Activated T-helper 9 cell treated with anti-CD3 and anti-CD28 coated beads, Interleukin-2, amount 50 U/mL, for 16 hours (primary cell): ENCODE results near the gene ACSL6.
A peak's percentile ranks its signal among the peaks of the same experiment; 100 is the strongest.

ENCODE experiments used
- DNase-seq: peaks from one replicate; pipeline ENCODE4 v3.0.0-alpha.2; 2020; ENCODE audit warnings: low read depth

Gene ACSL6

DNA sequence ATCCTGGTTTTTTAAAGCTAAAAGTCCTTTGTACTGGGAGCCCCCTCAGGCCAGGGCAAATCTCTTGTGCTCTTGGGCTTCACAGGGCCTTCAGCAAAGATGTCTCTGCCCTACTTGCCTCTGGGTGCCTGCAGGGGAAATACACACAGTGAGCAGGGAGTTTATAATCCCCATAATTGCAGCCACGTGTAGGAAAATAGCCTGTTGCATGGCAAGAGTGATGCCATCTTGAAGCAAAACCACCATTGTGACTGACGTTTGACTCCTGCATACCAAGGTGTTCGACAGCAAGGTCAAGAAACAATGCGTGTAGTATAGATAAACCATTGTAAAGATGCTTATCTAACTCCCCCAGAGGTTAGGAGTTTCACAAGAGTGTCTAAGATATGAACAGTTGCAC is 37.6 kb upstream of the ACSL6 start:
- no peak for DNase-seq

DNA sequence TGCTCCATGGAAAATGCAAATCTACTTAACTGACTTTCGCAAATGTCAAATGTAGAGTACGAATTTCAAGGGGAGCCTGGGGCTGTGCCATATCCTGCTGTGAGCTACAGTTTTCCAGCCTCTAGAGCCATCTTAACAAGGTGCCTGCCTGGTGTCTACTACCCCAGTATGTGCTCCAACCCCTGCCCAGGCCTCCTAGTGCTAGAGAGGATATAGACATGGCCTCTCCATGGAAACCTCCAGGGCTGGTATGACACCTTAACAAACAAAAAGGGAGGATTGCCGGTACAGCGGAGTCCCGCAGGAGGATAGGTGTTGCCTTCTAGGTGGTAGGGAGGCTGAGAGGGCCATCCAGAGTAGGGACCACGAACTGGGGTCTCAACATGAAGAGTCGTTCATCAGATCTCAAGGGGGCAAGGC is 35.4 kb upstream of the ACSL6 start:
- no peak for DNase-seq

DNA sequence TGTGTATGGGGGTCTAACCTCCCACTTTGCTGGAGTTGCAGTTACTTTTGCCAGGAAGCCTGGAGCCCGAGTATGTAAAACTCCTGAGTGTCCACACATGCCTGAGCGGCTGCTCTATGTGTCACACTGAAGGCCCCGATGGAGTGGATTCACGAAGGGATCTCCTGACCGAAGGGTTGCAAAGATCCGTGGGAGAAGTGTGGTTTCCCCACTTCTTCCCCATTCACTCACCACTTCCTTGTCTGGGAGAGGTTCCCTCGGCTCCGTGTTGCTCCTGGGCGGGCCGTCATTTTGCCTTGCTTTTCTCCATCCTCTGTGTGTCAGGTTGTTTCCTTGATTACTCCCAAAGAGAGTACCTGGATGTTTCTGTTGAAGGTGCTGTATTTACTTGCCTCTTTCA is 32.7 kb upstream of the ACSL6 start:
- DNase-seq: no peak

DNA sequence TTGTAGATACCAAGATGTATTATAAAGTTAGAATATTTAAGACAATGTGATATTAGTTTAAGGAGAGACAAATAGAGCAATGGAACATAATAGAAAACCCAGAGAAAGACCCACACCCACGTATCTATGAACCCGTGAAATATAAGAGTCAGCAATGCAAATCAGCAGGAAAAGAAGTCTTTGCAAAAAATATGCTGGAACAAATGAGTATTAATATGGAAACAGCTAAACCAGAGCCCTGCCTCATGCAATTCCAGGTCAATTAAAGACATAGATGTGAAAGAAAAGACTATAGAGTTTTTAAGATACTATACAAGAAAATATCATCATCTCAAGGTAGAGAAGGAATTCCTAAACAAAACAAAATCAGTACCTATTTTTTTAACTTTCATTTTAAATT is 25.9 kb upstream of the ACSL6 start:
- DNase-seq: no peak

DNA sequence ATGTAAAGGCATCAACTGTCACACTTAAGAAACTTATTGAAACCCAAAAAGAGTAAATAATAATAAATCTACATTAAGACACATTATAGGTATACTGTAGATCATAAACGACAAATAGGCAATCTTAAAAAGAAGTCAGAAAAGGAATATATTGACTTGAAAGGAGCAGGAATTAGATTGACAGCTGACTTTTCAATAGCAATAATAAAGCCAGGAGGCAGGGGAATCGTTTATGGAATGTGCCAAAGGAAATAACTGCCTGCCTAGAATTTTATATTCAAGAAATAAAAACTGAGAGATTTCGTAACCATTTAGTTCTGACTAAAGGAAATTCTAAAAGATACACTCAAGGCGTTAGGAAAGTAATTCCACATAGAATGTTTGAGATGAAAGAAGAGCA is 21.7 kb upstream of the ACSL6 start:
- DNase-seq: no peak

DNA sequence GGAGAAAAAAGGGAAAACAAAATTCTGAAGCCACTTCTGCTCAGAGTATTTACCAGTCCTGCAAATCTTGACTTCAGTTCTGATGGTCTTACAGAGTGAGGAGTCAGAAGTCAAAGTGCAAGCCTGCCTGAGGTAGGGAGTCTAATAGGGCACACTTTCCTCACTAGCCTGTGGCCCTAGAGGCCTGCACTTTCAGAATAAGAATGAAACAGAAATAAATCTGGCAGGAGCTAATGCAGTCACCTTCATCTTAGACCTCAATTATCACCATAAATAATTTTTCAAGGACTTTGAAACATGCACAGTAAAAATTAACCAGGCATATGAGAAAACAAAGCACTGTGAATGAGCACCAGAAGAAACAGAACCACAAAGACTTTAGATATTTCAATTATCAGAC is 20.7 kb upstream of the ACSL6 start:
- no peak for DNase-seq

DNA sequence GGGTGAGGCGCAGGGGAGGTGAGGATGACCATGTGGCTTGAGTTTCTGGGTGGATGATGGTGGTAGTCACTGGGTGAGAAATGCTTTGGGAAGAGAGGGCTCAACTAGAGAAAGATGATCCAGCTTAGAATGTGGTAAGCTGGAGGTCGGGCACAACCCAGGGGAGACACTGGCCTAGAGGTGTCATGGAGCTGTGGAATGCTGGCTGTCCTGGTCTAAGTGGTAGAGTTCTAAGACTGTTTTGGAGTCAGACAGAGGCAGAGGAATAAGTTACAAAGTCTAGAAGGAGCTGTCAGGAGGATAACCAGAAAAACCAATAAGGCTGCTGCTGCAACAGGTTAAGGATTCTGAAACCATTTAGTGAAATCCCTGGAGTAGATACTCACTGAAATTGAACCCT is 19.2 kb upstream of the ACSL6 start:
- DNase-seq: no peak

DNA sequence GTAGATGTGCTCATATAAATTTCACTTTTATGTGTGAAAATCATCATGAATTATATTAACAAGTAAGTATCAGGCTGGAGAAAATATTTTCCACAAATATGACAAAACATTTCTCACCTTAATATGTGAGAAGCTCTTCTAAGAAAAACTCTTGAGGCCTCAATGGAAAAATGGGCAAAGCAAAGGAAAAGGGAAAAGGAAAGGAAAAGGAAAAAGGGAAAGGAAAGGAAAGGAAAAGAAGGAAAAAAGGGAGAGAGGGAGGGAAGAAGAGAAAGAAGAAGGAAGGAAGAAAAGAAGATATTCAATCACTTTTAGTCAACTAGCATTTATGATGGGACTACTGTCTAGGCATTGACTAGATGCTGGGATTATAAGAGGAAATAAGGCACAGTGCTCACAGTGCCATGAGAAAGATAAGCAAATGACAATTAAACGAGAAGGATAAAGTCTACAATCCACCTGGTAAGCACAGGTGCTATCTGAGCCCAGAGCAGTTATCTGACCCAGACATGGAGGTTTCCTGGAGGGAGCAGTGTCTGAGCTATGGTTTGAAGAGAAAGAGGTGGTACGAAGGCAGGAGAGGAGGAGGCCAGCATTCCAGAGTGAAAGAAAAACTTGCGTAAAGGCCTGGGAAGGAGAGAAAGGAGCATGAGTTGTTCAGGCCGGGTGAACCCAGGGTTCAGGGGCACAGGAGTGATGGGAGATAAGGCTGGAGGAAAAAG is 18.3 kb upstream of the ACSL6 start:
- no peak for DNase-seq

DNA sequence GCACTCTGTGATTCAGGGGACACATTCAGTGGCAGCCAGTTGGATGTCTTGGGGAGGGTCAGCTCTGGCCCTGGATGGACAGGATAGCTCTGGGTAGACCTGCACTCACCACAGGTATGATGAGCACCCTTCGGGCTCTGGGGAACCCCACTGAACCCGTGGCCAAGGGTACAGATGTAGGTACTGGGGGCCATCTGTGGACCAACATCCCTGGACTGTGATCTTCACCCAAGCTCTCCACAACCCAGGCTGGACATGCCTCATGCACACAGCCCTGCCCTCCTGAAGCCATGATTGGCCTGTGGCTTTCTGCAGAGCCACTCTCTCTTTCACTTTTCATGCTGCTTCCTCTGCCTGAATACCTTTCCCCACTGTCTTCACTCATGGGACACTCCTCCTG is 15.6 kb upstream of the ACSL6 start:
- DNase-seq: no peak

DNA sequence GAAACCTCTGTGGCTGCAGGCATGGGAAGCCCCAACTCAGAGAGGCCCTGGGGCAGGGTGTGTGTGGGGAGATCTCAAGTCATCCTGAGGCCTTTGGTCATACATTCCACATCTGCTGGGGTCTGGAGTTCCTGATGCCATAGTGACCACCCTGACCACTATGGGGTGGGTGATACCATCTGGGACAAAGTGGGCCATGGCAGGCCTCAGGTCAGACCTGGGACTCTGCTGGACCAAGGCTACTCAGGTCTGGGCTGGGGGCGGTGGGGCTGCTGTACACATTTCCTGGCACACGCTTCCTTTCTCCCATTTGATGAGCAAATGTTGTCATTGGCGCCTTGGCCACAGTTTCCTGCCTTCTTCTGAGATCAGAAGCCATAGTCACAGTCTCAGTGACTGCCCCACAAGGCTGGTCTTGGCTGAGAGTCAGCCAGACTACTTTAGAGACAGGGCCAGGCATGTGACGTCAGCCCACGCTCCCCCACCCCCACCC is 15.1 kb upstream of the ACSL6 start:
- DNase-seq: no peak

DNA sequence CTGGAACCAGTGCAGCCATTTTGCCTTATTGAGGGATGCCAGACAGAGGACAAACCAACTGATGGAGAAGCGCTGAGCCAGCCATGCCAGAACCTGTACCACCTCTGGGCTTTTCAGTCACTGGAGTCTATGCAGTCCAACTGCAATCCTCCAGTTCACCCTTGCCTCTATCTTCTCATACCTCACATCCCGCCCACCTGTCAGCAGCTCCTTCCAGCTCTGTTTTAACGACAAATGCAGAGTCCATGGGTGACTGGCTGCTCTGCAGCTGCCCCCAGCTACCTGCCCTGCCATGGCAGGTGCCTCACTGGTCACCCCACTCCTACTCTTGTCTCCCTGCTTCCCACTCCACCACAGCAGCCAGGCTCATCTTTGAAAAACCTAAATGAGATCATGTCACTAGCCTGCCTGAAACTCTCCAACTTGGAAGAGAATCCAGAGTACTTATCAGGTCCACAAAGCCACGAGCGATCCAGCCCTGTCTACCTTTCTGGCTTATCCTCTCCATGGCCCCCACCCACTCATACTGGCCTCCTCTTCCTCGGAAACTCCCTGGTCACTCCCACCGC is 14.0 kb upstream of the ACSL6 start:
- no peak for DNase-seq

DNA sequence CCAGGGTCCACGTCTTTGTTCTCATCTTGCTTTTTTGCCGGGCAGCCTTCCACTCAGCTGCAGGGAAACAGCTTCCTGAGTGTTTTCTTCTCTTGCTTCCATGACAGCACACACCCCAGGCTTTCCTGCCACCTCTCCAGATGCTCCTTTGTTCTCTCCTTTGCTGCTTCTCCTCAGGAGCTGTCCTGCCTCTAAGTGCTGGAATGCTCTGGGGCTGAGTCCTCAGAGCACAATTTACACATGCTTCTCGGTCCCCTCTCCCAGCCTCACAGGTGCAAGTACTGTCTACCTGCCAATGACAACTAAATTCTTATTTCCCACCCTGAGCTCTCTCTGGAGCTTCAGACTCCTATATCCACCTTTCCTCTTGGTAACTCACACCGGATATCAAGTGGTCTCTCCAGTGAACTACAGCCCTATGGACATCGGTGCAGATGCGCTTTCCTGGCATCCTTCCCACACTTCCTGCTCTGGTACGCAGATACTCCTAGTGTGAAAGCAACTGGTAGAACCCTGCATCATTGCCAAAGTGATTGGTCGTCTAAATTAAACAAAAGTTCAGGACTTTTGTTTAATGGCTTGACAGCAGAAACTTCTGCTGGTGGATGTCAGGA is 13.4 kb upstream of the ACSL6 start:
- DNase-seq: no peak

DNA sequence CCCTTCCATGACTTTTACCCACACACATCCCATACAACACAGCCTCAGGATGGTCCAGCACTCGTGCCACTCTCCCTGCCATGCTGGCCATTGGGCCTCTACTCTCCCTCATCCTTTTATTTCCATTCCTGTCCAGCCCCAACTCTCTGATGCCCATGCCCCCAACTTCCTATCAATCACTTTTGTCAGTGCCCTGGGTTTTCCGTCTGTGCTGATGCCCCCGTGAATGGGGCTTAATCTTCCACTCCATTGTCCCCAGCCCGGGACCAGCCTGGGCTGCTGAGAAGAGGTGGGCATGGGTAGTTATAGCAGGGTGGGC is 12.6 kb upstream of the ACSL6 start:
- DNase-seq: no peak

DNA sequence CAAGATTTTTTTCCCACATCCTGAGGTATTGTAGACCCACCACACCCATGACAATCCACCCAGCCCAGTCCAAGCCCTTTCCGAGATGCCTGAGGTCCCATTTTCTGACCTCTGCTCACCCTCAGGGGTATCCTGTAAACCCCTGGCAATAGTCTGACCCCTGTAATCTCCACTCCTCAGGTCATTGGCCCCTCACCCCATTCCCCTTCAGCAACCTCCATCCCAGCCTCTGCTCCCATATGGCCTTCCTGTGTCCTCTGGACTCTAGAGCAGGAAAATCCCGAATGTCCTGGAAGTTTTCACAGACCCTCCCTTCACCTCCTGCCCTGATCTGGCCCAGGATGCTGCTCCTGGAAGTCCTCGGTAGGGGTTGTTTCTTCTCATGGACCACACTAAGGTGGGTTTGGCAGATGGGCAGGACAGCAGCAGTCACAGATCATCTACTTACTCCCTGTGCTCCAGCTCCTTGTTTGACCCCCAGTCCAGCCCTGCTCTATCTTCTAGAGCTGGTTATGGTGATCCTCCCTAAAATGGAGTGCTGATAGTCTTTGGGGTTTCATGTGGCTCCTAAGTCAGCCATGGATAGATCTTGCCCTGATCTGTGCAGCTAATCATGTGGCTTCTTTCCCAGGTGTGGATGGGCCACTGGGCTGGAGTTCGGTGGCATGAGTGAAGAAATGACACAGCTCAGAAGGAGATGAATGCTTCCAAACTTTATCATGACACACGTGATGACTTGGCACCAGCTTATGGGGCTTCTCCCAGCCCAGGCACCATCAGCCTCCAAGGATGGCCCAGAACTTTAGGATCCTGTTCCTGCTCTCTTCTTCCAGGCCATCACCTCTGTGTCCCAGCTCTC is 12.0 kb upstream of the ACSL6 start:
- DNase-seq: no peak

DNA sequence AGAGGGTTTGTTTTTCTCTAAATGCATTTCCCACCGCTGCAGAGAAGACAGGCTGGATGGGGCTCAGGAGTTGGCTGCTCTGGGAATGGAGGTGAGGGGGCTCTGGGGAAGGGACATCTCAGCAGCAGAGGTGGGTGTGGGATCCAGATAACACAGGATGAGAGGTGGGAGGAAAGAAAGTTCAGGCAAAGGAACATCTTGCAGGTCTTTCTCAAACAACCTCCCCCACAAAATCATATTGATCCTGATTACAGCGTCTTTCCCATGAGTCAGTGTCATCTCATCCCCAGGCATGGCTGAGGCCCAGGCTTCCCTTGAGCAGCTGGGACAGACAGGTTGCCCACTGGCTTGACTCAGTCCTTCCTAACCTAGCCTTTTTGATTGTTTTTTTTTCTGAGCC is 11.3 kb upstream of the ACSL6 start:
- no peak for DNase-seq

DNA sequence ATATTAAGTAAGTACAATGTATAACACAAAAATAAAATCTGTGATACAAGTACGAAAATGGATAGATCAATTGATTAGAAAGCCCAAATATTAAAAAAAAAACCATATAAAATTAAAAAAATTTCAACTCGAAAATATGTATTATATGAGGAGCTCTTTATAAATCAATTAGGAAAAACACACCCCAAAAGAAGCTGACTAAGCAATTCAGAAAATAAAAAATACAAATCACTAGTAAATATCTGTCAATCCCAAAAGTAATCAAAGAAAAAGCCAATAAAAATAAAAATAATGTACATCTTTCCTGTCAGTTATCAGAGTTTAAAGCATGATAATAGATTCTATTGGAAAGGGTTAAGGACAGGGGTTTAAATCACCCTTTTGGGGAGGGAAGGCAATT is 10.2 kb upstream of the ACSL6 start:
- no peak for DNase-seq

DNA sequence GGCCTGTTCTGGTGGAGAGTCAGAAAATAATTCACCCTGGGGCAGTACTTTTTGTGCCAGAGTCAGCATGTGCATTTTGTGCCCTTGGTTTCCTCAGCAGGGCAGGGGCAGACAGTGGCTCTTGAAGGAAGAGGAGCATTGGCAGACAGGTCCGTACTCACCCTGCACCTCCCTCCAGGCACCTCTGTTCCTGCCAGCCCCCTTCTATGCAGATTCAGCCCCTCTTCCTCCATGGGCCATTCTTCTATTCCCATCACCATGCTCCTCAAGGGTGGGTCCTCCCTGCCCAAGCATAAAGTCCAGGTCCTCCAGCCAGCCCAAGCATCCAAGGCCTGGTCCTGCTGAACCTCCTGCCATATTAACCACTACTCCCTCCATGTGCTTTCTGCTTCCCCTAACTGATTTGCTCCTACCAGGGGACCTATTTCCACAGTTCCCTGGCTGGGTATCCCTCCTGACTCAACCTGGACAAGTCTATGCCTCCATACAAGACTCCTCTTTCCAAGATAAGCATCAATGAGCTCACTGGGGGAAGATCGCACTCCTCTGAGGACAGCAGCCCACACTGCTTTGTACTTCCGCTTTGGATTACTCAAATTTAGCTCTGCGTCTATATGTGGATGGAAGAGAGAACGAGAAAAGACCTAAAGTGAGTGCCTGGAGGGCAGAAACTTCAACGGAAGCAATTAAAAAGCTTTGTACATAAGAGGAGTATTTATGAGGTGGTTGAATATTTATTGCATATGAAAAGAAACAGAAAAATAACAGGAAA is 9.3 kb upstream of the ACSL6 start:
- DNase-seq: no peak

DNA sequence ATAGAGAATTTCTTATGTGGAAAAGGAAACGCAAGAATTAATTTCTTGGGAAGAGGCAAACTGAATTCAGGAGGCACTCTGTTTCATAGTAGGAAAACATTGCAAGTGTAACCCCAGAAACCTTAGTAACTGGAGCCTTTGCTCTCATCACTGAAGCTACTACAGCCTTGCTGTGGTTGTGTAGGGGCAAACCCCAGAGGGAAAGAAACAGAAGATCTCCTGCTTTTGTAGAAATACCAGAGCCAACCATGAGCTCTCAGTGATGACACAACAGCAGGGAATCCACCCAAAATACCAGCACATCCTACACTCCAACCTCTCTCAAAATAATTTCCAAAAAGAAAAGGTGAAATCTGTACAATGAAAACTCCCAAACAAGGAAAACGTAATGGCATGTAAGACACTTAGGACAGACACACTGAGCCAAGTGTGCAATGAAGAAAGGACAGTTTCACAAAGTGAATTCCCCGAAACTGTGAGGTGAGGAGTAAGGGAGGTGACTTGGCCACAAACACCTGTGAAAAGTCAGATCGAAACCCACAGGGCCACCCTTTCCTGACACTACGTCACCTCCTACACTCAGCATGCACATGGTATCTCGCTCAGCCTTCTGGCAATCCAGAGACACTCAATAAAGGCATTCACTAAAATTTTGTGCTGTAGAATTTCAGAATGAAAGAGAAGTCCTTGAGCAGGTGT is 8.5 kb upstream of the ACSL6 start:
- peak; percentile 63 for DNase-seq

DNA sequence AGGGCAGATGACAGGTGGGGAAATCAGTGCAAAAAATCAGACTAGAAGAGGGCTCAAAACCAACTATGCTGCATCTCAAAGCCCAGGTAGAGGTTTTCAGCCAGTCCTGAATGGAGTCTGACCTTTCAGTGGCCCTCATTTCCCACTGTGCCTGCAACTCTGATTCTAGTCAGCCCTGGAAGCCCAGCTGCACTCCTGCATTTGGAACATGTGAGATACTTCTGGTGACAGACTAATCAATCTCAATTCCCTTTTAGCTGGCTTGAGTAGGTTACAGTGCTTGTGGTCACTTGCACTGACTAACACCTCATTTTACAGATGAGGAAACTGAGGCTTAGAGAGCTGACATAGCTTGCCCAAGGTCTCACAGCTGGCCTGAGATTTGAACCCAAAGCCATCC is 7.9 kb upstream of the ACSL6 start:
- no peak for DNase-seq

DNA sequence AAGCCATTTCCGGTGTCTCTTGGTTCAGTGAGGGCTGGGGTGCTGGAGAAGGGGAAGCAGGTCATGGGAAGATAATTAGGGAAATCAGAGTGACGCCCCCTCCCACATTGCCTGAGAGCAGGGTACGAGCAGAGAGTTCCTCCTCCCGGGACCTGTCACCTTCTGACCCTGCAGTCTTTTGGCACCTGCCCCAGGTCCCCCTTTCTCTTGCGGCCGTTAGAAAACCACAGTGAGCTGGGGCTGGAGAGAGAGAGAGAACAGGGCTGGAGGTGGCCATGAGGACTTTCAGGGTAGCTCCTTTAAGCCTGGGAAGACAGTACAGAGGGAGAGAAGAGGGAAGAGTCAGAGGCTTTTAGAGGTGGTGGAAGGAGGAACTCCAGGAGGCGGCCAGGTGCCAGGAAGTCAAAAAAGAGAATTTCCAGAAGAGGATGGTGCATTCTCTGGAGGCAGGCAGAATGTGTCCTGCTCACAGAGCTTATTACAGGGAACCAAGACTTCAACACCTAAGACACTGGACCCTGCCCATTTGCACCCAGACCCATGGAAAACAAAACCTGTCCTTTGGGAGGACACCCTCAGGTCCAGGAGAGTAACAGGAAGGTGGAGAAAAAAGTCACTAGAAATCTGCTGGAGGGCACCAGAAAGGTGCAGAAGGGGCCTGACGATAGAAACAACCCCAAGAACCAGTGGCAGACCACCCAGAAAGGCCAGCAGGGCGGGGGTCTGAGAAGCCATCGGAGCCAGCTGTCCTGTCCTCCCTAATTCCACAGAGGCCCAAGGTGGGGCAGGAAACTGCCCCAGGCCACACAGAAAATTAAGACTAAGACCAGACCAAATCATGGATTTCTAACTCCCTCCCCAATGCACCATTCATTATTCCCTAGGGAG is 6.5 kb upstream of the ACSL6 start:
- no peak for DNase-seq
